ENCODE data around the gene TWF2.

GRCh38 chr3:52213901-52214300 lies 25.1 kb downstream of the TWF2 start:
- no peak for TF ChIP-seq POLR2AphosphoS5 (IDR thresholded peaks at IDR 0.05; ENCODE audit: low read depth)
- TF ChIP-seq CTCF (IDR thresholded peaks at IDR 0.05; ENCODE audit: insufficient read depth, low read length): no peak
- no peak for TF ChIP-seq REST (IDR thresholded peaks at IDR 0.05; ENCODE audit: insufficient replicate concordance, low read depth)
- TF ChIP-seq GABPA (IDR thresholded peaks at IDR 0.05; ENCODE audit: low read depth): no peak
